Kidney epithelial cell (primary cell): Measurements from ENCODE around the gene SPAG9. TPM values are rescaled to one million over a fixed set of nuclear protein-coding genes. Genes with fewer than 3 reads are reported as not detected.
"Not testable (repeated sequence)": the region's sequence is repeated elsewhere in the genome, so short reads cannot be mapped to it uniquely, and the experiment has no call there.

ENCODE experiments used
- DNase-seq: peaks from one replicate; pipeline ENCODE4 v3.0.0-alpha.2; 2010; ENCODE audit warnings: low read depth
- H3K27me3 ChIP-seq: 2 replicates; pipeline ENCODE4 v1.6.0; 2011; ENCODE audit warnings: low read length; ENCODE audit not compliant: control insufficient read depth, insufficient read depth
- H3K36me3 ChIP-seq: 2 replicates; pipeline ENCODE4 v1.5.1; 2011; ENCODE audit warnings: low read length; ENCODE audit not compliant: control insufficient read depth, insufficient read depth
- H3K4me3 ChIP-seq: 2 replicates; pipeline ENCODE4 v1.5.1; 2011; ENCODE audit warnings: low read depth, mild to moderate bottlenecking, control low read depth, low read length
- total RNA-seq: library from RNA; depleted of rRNA; stranded (reverse); fragments of >200 nt; gene quantifications from 2 replicates; pipeline ENCODE4 v1.2.3, GENCODE V29; 2015
- TF ChIP-seq, protein P1 (sequence below): IDR thresholded peaks from 2 replicates; pipeline ENCODE4 v1.5.1; 2011; ENCODE audit warnings: mild to moderate bottlenecking, moderate library complexity, low read length, control low read depth, inconsistent platforms; ENCODE audit not compliant: insufficient read depth, poor library complexity, severe bottlenecking

Gene SPAG9
- total RNA-seq, 1 donor from 2014 or later = 85.5 TPM

DNA sequence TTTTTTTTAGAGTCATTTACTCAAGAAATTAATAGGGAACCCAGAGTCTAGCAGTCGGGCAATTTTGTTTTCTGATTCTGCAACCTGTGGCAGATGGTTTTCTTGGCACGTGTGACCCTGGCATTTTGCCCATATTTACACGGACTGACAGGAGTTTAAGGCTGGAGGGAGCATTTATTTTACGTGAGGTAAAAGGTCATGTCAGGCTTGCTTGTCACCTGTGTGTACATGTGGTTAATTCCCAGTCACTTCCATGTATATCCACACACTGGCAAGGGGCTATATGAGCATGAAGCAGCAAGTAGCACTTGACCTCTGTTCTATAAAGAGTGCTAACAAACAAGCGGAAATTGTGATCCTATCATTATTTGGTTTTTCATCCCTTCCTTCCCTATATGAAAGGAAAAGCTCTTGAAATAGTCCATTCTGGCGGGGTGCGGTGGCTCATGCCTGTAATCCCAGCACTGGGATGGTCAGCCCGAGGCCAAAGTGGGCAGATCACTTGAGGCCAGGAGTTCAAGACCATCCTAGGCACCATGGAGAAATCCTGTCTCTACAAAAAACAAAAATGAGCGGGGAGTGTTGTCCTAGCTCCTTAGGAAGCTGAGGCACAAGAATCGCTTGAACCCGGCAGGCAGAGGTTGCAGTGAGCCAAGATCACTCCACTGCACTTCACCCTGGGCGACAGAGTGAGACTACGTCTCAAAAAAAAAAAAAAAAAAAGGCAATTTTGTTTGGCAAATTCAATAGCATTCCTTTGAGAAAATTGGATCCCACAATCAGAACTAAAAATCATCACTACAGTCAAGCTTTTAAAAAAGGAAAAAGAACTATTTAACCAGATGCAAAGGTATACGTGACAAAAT is 2.1 kb downstream of the SPAG9 start:
- H3K36me3 ChIP-seq = no peaks in the 10 kb centered on the region
- no peak for DNase-seq
- H3K4me3 ChIP-seq = no peak overlapping the region
- TF ChIP-seq, protein P1, sequence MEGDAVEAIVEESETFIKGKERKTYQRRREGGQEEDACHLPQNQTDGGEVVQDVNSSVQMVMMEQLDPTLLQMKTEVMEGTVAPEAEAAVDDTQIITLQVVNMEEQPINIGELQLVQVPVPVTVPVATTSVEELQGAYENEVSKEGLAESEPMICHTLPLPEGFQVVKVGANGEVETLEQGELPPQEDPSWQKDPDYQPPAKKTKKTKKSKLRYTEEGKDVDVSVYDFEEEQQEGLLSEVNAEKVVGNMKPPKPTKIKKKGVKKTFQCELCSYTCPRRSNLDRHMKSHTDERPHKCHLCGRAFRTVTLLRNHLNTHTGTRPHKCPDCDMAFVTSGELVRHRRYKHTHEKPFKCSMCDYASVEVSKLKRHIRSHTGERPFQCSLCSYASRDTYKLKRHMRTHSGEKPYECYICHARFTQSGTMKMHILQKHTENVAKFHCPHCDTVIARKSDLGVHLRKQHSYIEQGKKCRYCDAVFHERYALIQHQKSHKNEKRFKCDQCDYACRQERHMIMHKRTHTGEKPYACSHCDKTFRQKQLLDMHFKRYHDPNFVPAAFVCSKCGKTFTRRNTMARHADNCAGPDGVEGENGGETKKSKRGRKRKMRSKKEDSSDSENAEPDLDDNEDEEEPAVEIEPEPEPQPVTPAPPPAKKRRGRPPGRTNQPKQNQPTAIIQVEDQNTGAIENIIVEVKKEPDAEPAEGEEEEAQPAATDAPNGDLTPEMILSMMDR = no peak
- H3K27me3 ChIP-seq = no peaks in the 10 kb centered on the region

DNA sequence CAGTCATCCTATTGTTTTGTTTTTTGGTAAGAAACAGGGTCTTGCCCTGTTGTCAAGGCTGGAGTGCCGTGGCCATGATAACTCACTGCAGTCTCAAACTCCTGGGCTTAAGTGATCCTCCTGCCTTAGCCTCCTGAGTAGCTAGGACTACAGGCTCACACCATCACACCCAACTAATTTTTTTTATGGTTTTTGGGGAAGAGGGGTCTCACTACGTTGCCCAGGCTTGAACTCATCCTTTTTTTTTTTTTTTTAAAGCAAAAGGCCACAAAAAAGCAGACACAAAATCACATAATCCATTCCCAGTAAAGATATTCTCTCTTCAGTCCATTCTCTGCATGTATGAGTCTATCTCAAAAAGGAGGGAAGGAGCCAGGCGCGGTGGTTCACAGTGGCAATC is 5.5 kb downstream of the SPAG9 start:
- Histone ChIP-seq H3K4me3 (no peak overlapping the region), H3K27me3 (no peaks in the 10 kb centered on the region), H3K36me3 (no peaks in the 10 kb centered on the region)
- TF ChIP-seq, protein P1 = no peak
- DNase-seq = no peak

DNA sequence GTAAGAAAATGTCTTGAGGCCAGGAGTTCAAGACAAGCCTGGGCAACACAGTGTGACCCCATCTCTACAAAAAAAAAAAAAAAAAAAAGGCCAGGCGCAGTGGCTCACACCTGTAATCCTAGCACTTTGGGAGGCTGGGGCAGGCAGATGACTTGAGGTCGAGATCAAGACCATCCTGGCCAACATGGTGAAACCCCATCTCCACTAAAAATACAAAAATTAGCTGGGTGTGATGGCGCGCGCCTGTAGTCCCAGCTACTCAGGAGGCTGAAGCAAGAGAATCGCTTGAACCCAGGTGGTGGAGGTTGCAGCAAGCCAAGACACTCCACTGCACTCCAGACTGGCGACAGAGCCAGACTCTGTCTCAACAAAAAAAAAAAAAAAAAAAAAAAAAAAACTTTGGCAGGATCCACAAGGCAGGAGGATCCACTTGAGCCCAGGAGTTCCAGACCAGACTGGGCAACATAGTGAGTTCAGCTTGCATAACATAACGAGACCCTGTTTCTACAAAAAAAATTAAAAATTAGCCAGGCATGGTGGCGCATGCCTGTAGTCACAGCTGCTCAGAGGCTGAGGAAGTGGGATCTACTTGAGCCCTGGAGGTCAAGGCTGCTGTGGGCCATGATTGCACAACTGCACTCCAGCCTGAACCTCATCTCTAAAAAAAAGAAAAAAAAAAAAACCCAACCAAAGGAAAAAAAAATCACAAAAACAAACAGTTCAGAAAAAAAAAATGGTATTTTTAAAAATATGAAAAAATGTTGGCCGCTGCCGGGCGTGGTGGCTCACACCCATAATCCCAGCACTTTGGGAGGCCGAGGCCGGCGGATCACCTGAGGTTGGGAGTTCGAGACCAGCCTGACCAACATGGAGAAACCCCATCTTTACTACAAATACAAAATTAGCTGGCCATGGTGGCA is 8.1 kb downstream of the SPAG9 start:
- not testable (repeated sequence) for H3K36me3 ChIP-seq, H3K4me3 ChIP-seq, H3K27me3 ChIP-seq
- DNase-seq = peak; percentile 28

DNA sequence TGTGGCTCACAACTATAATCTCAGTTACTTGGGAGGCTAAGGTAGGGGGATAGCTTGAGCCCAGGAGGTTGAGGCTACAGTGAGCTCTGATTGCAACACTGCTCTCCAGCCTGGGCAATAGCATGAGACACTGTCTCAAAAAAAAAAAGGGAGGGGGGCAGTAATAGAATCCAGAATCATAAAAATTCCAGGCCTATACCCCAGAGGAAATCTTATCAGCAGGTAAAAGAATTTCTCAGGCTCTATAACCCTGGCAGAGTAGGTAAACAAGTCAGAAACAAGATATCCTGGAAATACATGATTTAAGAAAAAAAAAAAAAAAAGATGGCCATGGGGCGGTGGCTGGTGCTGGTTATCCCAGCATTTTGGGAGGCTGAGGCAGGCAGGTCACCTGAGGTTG is 12.9 kb downstream of the SPAG9 start:
- DNase-seq = no peak
- TF ChIP-seq, protein P1 = no peak
- no peaks in the 10 kb centered on the region for H3K27me3 ChIP-seq
- no peak overlapping the region for H3K4me3 ChIP-seq
- H3K36me3 ChIP-seq = no peaks in the 10 kb centered on the region

DNA sequence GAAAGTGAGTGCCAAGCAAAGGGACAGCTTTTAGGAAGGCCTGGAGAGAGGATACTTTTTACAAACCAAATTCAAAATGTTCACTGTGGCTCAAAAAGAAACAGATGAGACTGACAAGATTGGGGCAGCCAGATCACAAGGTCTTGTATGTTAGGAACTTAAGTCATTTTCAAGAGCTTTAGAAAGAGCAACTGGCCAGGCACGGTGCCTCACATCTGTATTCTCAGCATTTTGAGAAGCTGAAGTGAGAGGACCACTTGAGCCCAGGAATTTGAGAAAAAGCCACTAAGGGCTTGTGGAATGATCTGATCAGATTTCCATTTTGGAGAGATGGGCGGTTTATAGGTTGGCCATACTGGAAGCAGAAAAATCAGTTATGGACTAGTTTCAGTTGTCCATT is 17.2 kb downstream of the SPAG9 start:
- DNase-seq = no peak
- Histone ChIP-seq H3K27me3 (no peaks in the 10 kb centered on the region), H3K36me3 (no peaks in the 10 kb centered on the region), H3K4me3 (no peak overlapping the region)
- TF ChIP-seq, protein P1 = no peak

DNA sequence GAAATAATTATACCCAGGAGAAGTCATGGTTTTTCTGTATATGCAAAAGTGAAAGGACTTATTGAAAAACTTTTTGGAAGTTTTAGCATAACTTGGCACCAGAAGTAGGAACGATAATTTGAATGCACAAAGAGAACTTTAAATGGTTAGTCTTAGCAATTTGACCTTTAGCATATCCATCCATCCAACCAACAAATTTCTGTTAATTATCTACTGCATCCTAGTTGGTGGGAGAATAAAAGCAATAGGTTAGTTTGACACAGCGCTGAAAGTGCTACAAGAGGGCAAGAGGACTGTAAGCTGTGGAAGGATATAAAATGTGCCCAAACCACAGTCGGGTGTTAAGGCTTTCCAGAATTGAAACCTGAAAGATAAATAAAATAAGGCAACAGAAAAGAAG is 17.6 kb downstream of the SPAG9 start:
- Histone ChIP-seq H3K36me3 (no peaks in the 10 kb centered on the region), H3K4me3 (no peak overlapping the region)
- DNase-seq = no peak

More for the DNA sequence above, 17.6 kb downstream of the SPAG9 start:
- TF ChIP-seq, protein P1 = no peak
- no peaks in the 10 kb centered on the region for H3K27me3 ChIP-seq
